ENCODE measurements around the gene TRIM74. TPM values are rescaled to one million over a fixed set of nuclear protein-coding genes. Genes with fewer than 3 reads are reported as not detected.

Gene TRIM74
- 0.27 to 0.52 TPM (median 0.43 TPM) in 4 of 5 replicates, not detected in the other for total RNA-seq (2022; extraction: Qiagen RNA extraction; ENCODE audit: low read depth)

DNA sequence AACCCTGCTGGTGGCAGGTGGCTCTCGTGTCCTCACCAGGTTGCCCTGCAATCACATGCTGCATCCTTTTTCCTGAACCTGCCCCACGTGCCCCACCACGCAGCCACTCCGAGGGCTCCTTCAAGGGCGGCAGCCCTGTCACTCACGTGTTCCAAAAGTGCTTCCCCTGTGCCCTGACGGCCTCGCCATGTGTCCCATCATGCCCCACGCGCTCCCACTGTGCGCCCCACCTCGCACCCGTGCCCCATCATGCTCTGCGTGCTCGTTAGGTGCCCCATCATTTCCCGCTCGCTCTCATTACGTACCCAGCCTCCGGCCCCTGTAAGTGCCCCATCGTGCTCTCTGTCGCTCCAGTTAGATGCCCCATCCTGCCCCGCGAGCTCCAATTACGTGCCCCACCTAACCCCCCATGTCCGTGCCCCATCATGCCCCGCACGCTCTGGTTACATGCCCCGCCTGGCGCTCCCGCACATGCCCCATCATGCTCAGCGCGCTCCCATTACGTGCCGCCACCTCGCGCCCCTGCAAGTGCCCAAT is at the start of gene TRIM74:
Gene TRIM74 (minus strand): TSS at position 487 of the 537 bp plus-strand sequence. CDS start 3,309 bp downstream, outside the sequence.

DNA sequence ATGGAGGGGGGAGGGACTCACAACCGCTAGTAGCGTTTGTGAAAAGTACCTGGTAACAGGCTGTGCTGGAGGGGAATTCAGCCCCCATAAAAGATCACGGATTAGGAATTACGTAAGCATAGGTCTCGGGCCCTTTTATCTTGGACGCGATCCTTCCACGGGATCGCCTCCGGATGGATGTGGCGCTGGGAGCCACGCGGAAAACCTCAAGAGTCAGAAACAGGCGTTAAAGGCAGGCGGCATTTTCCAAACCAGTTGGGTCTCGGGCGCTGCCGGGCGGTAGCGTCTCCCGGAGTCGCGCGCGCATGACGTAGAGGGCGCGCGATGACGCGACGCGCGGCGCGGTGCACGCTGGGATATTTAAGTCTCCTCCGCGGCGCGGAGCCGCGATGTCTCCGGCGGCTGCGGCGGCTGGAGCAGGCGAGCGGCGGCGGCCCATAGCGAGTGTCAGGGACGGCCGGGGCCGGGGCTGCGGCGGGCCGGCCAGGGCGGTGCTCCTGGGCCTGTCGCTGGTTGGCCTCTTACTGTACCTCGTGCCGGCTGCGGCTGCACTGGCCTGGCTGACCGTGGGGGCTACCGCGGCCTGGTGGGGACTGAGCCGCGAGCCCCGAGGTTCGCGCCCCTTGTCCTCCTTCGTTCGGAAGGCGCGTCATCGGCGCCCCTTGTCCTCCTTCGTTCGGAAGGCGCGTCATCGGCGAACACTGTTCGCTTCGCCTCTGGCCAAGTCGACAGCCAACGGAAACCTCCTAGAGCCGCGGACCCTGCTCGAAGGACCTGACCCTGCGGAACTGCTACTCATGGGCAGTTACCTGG is 44.3 kb downstream of the TRIM74 start, which contains the start of gene POM121:
Gene POM121 (plus strand): TSS at position 363 of the 813 bp plus-strand sequence. CDS start 27 bp downstream, at position 390.

Other genes starting within 250 kb of the TRIM74 start
- gene TYW1B, start 141.3 kb downstream of the TRIM74 start, total RNA-seq (2022; extraction: Qiagen RNA extraction; ENCODE audit: low read depth), result 2.6 to 3.5 TPM (median 3.0 TPM) in 5 replicates
- gene POM121, start 44.4 kb downstream of the TRIM74 start, total RNA-seq (2022; extraction: Qiagen RNA extraction; ENCODE audit: low read depth), result 40.1 to 45.2 TPM (median 42.5 TPM) in 5 replicates
- not detected in 5 replicates for gene SPDYE8, start 60.3 kb upstream of the TRIM74 start, total RNA-seq (2022; extraction: Qiagen RNA extraction; ENCODE audit: low read depth)
- gene SPDYE11, start 88.4 kb upstream of the TRIM74 start, total RNA-seq (2022; extraction: Qiagen RNA extraction; ENCODE audit: low read depth), result not detected in 5 replicates
- gene SPDYE9, start 116.6 kb upstream of the TRIM74 start, total RNA-seq (2022; extraction: Qiagen RNA extraction; ENCODE audit: low read depth), result not detected in 5 replicates